ENCODE results near the gene FBXO5.

The FBXO5 gene

GRCh38 chr6:153023977-153024708 lies 41.3 kb upstream of the FBXO5 start:
- H3K4me3 ChIP-seq (ENCODE audit: low read length), result no peak overlapping the region
- peaks cover 17% of the 10 kb centered on the region; the same call in 1 of the 2 replicates for H3K27me3 ChIP-seq (ENCODE audit: control insufficient read depth, low read length)
- no peaks in the 10 kb centered on the region for H3K9me3 ChIP-seq (ENCODE audit: control insufficient read depth, insufficient read depth, low read length)
- H3K36me3 ChIP-seq (ENCODE audit: control insufficient read depth, low read length), result no peaks in the 10 kb centered on the region
- no peaks in the 10 kb centered on the region for H3K79me2 ChIP-seq (ENCODE audit: control insufficient read depth, low read length)
- peak; percentile 80 for TF ChIP-seq CTCF (IDR thresholded peaks at IDR 0.05; ENCODE audit: low read depth, low read length, poor library complexity, severe bottlenecking)
- TF ChIP-seq EZH2phosphoT487 (IDR thresholded peaks at IDR 0.05; ENCODE audit: borderline replicate concordance, low read length), result no peak
- no peak overlapping the region for H3K4me2 ChIP-seq (ENCODE audit: low read length)
- H3K9me2 ChIP-seq (replicated peaks; ENCODE audit: control insufficient read depth, low read length), result no peaks in the 10 kb centered on the region
- H4K20me1 ChIP-seq (ENCODE audit: control insufficient read depth, insufficient read depth, low read depth, low read length), result no peaks in the 10 kb centered on the region
- H3K4me1 ChIP-seq (ENCODE audit: control insufficient read depth, low read length), result no peaks in the 10 kb centered on the region
- H3F3A ChIP-seq (ENCODE audit: control insufficient read depth, insufficient read depth), result no peaks in the 10 kb centered on the region
- H3K27ac ChIP-seq (ENCODE audit: low read depth, low read length), result no peak overlapping the region

GRCh38 chr6:153018355-153018754 lies 35.5 kb upstream of the FBXO5 start:
- Histone ChIP-seq H3K9me2 (replicated peaks; ENCODE audit: control insufficient read depth, low read length) (no peaks in the 10 kb centered on the region), H3K36me3 (ENCODE audit: control insufficient read depth, low read length) (no peaks in the 10 kb centered on the region), H3K27ac (ENCODE audit: low read depth, low read length) (no peak overlapping the region), H3K4me2 (ENCODE audit: low read length) (no peak overlapping the region), H3K9me3 (ENCODE audit: control insufficient read depth, insufficient read depth, low read length) (no peaks in the 10 kb centered on the region), H3K27me3 (ENCODE audit: control insufficient read depth, low read length) (no peaks in the 10 kb centered on the region), H3K4me3 (ENCODE audit: low read length) (no peak overlapping the region), H3K4me1 (ENCODE audit: control insufficient read depth, low read length) (no peaks in the 10 kb centered on the region), H3F3A (ENCODE audit: control insufficient read depth, insufficient read depth) (no peaks in the 10 kb centered on the region), H4K20me1 (ENCODE audit: control insufficient read depth, insufficient read depth, low read depth, low read length) (no peaks in the 10 kb centered on the region), H3K79me2 (ENCODE audit: control insufficient read depth, low read length) (no peaks in the 10 kb centered on the region)
- no peak for TF ChIP-seq CTCF (IDR thresholded peaks at IDR 0.05; ENCODE audit: low read depth, low read length, poor library complexity, severe bottlenecking)
- TF ChIP-seq EZH2phosphoT487 (IDR thresholded peaks at IDR 0.05; ENCODE audit: borderline replicate concordance, low read length), result no peak

- Histone ChIP-seq H3K27me3 (ENCODE audit: control insufficient read depth, low read length) (peaks cover 8% of the 10 kb centered on the region), H3K9me2 (replicated peaks; ENCODE audit: control insufficient read depth, low read length) (no peaks in the 10 kb centered on the region), H3K27ac (ENCODE audit: low read depth, low read length) (no peak overlapping the region), H4K20me1 (ENCODE audit: control insufficient read depth, insufficient read depth, low read depth, low read length) (no peaks in the 10 kb centered on the region), H3K4me1 (ENCODE audit: control insufficient read depth, low read length) (no peaks in the 10 kb centered on the region), H3K4me2 (ENCODE audit: low read length) (no peak overlapping the region), H3K36me3 (ENCODE audit: control insufficient read depth, low read length) (no peaks in the 10 kb centered on the region), H3F3A (ENCODE audit: control insufficient read depth, insufficient read depth) (no peaks in the 10 kb centered on the region), H3K79me2 (ENCODE audit: control insufficient read depth, low read length) (no peaks in the 10 kb centered on the region), H3K9me3 (ENCODE audit: control insufficient read depth, insufficient read depth, low read length) (no peaks in the 10 kb centered on the region), H3K4me3 (ENCODE audit: low read length) (no peak overlapping the region)
- no peak for TF ChIP-seq CTCF (IDR thresholded peaks at IDR 0.05; ENCODE audit: low read depth, low read length, poor library complexity, severe bottlenecking)
- no peak for TF ChIP-seq EZH2phosphoT487 (IDR thresholded peaks at IDR 0.05; ENCODE audit: borderline replicate concordance, low read length)
Measured at GRCh38 chr6:153016846-153017245, 34.0 kb upstream of the FBXO5 start.
